Panc1 (cell line): ENCODE data around the gene TBRG4. TPM values are rescaled to one million over a fixed set of nuclear protein-coding genes. Genes with fewer than 3 reads are reported as not detected.

ENCODE experiments used
- ATAC-seq: fragments of 200-7000 bp; cut with Tn5 transposase; 2 replicates; pipeline ENCODE4 v1.9.1; 2020; ENCODE audit warnings: mild to moderate bottlenecking, moderate library complexity
- BruUV-seq: library from RNA; stranded (reverse); fragments of 400-500 nt; replicated peaks from 2 replicates; lab custom pipeline; 2021; lab: Mats Ljungman, UMichigan
- CTCF ChIA-PET: fragments of 300-600 bp; sonication (Branson Sonifier 250); formaldehyde crosslinking; loops from one replicate; lab custom pipeline; 2022; ENCODE audit warnings: antibody characterized with exemption; lab: Charles Lee
- POLR2A ChIA-PET: fragments of 300-600 bp; sonication (Branson Sonifier 250); formaldehyde crosslinking; loops from one replicate; lab custom pipeline; 2022; ENCODE audit warnings: antibody characterized with exemption; lab: Charles Lee
- DNase-seq: peaks from one replicate; pipeline ENCODE4 v3.0.0-alpha.2; 2010; ENCODE audit warnings: low read depth, low spot score
- H3K27ac ChIP-seq: 2 replicates; pipeline ENCODE4 v1.5.1; 2011; ENCODE audit warnings: mild to moderate bottlenecking, low read length, inconsistent platforms
- H3K27me3 ChIP-seq: fragments of 200-500 bp; sonication (Bioruptor generic); 2 replicates; pipeline ENCODE4 v1.6.0; 2014; ENCODE audit warnings: low read length, inconsistent platforms; ENCODE audit not compliant: control insufficient read depth, insufficient read depth
- H3K36me3 ChIP-seq: fragments of 200-500 bp; sonication (Bioruptor generic); 2 replicates; pipeline ENCODE4 v1.5.1; 2014; ENCODE audit warnings: inconsistent platforms, mild to moderate bottlenecking, low read length, moderate library complexity; ENCODE audit not compliant: control insufficient read depth, insufficient read depth
- H3K4me1 ChIP-seq: 2 replicates; pipeline ENCODE4 v1.5.1; 2011; ENCODE audit warnings: inconsistent platforms, mild to moderate bottlenecking, low read length, moderate library complexity; ENCODE audit not compliant: control insufficient read depth, insufficient read depth
- H3K4me3 ChIP-seq, 2 experiments: 2 replicates each; pipeline ENCODE4 v1.5.1; 2011 to 2012; ENCODE audit warnings: low read depth in 2 of 2, low read length in 2 of 2, mild to moderate bottlenecking in 2 of 2, inconsistent platforms in 1 of 2, moderate library complexity in 1 of 2
- H3K9me3 ChIP-seq: fragments of 200-500 bp; sonication (Bioruptor generic); 2 replicates; pipeline ENCODE4 v1.5.1; 2014; ENCODE audit warnings: low read depth, mild to moderate bottlenecking, inconsistent platforms, low read length, moderate library complexity; ENCODE audit not compliant: control insufficient read depth, insufficient read depth
- CTCF ChIP-seq: fragments of 450-650 bp; IDR thresholded peaks from 2 replicates; pipeline ENCODE4 v1.5.1; 2017; ENCODE audit warnings: mild to moderate bottlenecking
- POLR2AphosphoS5 ChIP-seq: IDR thresholded peaks from 2 replicates; pipeline ENCODE4 v1.6.1; 2012; ENCODE audit warnings: mild to moderate bottlenecking, low read depth, low read length, moderate library complexity
- REST ChIP-seq, 2 experiments: IDR thresholded peaks; 2 replicates each; pipeline ENCODE4 v1.6.1; 2011 to 2012; ENCODE audit warnings: low read depth in 2 of 2, control low read depth in 1 of 2, low read length in 1 of 2, mild to moderate bottlenecking in 1 of 2, moderate library complexity in 1 of 2; ENCODE audit not compliant: insufficient read depth in 1 of 2
- SIN3A ChIP-seq: IDR thresholded peaks from 2 replicates; pipeline ENCODE4 v1.6.1; 2012; ENCODE audit warnings: low read depth, mild to moderate bottlenecking, low read length, moderate library complexity, borderline replicate concordance; ENCODE audit not compliant: insufficient read depth
- TCF7L2 ChIP-seq: IDR thresholded peaks from 2 replicates; pipeline ENCODE4 v1.6.1; 2011; ENCODE audit warnings: mild to moderate bottlenecking, low read depth, low read length, inconsistent platforms
- in situ Hi-C: cut with HindIII; loops from 2 replicates; pipeline ENCODE4 v1.10.0; 2016; ENCODE audit warnings: low sequenced_read_pairs, low pct_unique_long_range_greater_than_20kb
- intact Hi-C: fragments of 100-400 bp; cut with micrococcal nuclease; formaldehyde crosslinking; loops from one replicate; pipeline ENCODE4 v1.10.0; 2022; ENCODE audit not compliant: unreplicated experiment
- total RNA-seq: library from RNA; stranded (reverse); gene quantifications from one replicate; pipeline ENCODE4 v1.2.1, GENCODE V29; 2021; ENCODE audit not compliant: unreplicated experiment

Gene TBRG4
- total RNA-seq, 1 experiment from 2014 or later = 149 TPM

GRCh38 chr7:45088821-45089340 is 22.6 kb downstream of the TBRG4 start, which contains the start of gene NACAD:
Gene NACAD, minus strand, starts transcription at chr7:45088969. Its CDS starts 75 bp downstream, at chr7:45088894.
- H3K27ac ChIP-seq = no peak within 1 kb of the TSS
- intact Hi-C loops = no loop called here
- H3K4me3 ChIP-seq = peak within 1 kb of the TSS; percentile 47 to 61
- DNase-seq (no peak), ATAC-seq (peak; percentile 70)
- H3K9me3 ChIP-seq = no peaks in the 10 kb centered on the region
- in situ Hi-C loops = no loop called here
- 0 out of 2 replicates have a peak, but pooled peaks cover 2% of the 10 kb centered on the region for H3K27me3 ChIP-seq
- TF ChIP-seq POLR2AphosphoS5 = no peak
- ChIA-PET POLR2A (no interaction called here), CTCF (no interaction called here)
- peaks cover 11% of the 10 kb centered on the region; the same call in 1 of the 2 replicates for H3K4me1 ChIP-seq
- BruUV-seq = no TSS peak
- H3K36me3 ChIP-seq = no peaks in the 10 kb centered on the region

- peaks cover 11% of the 10 kb centered on the region; the same call in 1 of the 2 replicates for H3K4me1 ChIP-seq
- TF ChIP-seq POLR2AphosphoS5 (no peak), REST (IDR thresholded peaks at IDR 0.05; ENCODE audit: insufficient read depth in 1 of 2, low read depth in 2 of 2, low read length in 1 of 2) (no peak)
- H3K9me3 ChIP-seq = no peaks in the 10 kb centered on the region
- no peaks in the 10 kb centered on the region for H3K36me3 ChIP-seq
- BruUV-seq = no TSS peak
- ChIA-PET POLR2A (no interaction called here), CTCF (no interaction called here)
- DNase-seq = no peak
- in situ Hi-C loops (no loop called here), intact Hi-C loops (no loop called here)
- peak overlapping the region in 1 of 2 experiments; percentile 47; a peak in 1 of 4 replicates for H3K4me3 ChIP-seq
- ATAC-seq = no peak
- no peak overlapping the region for H3K27ac ChIP-seq
- H3K27me3 ChIP-seq = 0 out of 2 replicates have a peak, but pooled peaks cover 2% of the 10 kb centered on the region
Observed at GRCh38 chr7:45088146-45088701, 23.3 kb downstream of the TBRG4 start.

- Histone ChIP-seq H3K9me3 (no peaks in the 10 kb centered on the region), H3K36me3 (no peaks in the 10 kb centered on the region), H3K4me1 (peaks cover 6% of the 10 kb centered on the region; the same call in 1 of the 2 replicates), H3K27me3 (0 out of 2 replicates have a peak, but pooled peaks cover 2% of the 10 kb centered on the region), H3K4me3 (peak overlapping the region in 1 of 2 experiments; percentile 47; a peak in 1 of 4 replicates), H3K27ac (no peak overlapping the region)
- no peak for TF ChIP-seq SIN3A
- TF ChIP-seq POLR2AphosphoS5 = no peak
- TF ChIP-seq CTCF = no peak
- no peak for TF ChIP-seq REST (IDR thresholded peaks at IDR 0.05; ENCODE audit: insufficient read depth in 1 of 2, low read depth in 2 of 2, low read length in 1 of 2)
- no peak for TF ChIP-seq TCF7L2
- DNase-seq = no peak
- CTCF ChIA-PET = no interaction called here
- in situ Hi-C loops = no loop called here
- BruUV-seq = no TSS peak
- no peak for ATAC-seq
- POLR2A ChIA-PET = interaction anchor here (0.6 kb wide), 1 partner anchor 23 kb away, joined by 6 read pairs; no protein-coding TSS in a partner anchor
- intact Hi-C loops = no loop called here
Observed at GRCh38 chr7:45087301-45088145, 24.0 kb downstream of the TBRG4 start.
